Metanephros (tissue), 2 donors: Measurements from ENCODE around the gene CYP4A11. TPM values are rescaled to one million over a fixed set of nuclear protein-coding genes. Genes with fewer than 3 reads are reported as not detected.

Source experiments
- small RNA-seq: library from RNA; depleted of rRNA; stranded (forward); fragments of <200 nt; gene quantifications from one replicate; pipeline ENCODE3, GENCODE V24; 2014; ENCODE audit warnings: low replicate concordance
- total RNA-seq: library from RNA; depleted of rRNA; stranded (reverse); fragments of >200 nt; gene quantifications from one replicate; pipeline ENCODE4 v1.2.3, GENCODE V29; 2014

Gene CYP4A11, protein sequence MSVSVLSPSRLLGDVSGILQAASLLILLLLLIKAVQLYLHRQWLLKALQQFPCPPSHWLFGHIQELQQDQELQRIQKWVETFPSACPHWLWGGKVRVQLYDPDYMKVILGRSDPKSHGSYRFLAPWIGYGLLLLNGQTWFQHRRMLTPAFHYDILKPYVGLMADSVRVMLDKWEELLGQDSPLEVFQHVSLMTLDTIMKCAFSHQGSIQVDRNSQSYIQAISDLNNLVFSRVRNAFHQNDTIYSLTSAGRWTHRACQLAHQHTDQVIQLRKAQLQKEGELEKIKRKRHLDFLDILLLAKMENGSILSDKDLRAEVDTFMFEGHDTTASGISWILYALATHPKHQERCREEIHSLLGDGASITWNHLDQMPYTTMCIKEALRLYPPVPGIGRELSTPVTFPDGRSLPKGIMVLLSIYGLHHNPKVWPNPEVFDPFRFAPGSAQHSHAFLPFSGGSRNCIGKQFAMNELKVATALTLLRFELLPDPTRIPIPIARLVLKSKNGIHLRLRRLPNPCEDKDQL
- 22.1 TPM for total RNA-seq

DNA sequence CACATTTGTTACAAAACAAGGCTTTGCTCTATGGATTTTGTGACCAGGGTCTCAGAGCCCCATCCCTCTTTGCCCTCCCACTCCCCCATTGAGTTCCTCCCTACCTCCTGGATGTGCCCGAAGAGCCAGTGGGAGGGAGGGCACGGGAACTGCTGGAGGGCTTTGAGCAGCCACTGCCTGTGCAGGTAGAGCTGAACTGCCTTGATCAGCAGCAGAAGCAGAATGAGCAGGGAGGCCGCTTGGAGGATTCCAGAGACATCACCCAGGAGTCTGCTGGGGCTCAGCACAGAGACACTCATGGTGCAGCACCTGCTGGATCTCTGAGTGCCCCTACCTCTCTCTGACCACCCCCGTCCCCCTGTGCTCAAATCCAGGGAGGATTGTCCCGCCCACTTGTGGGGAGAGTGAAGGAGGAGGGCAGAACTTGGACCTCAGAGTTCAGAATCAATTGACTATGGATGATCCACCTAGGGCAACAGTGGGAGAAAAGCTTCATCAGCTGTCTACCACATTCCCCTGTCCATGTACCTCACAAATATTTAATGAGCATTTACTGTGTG lies at the start of gene CYP4A11:
TSS of gene CYP4A11 (minus strand) at position 342 of the 560 bp plus-strand sequence. CDS start at position 299, 43 bp downstream.

Small RNA genes lying within 50 kb of the gene (small RNA-seq; reads per million reads assigned to genes)
- not detected for gene CYP4A26P

Other genes starting within 250 kb of the CYP4A11 start
- gene EFCAB14, start 222.4 kb downstream of the CYP4A11 start, total RNA-seq, result 70.7 TPM
- gene CYP4B1, start 142.4 kb downstream of the CYP4A11 start, total RNA-seq, result 4.8 TPM
- gene CYP4X1, start 82.2 kb upstream of the CYP4A11 start, total RNA-seq, result 7.4 TPM
- gene CYP4Z1, start 125.8 kb upstream of the CYP4A11 start, total RNA-seq, result 0.93 TPM
- 0.47 TPM for gene CYP4A22, start 196.0 kb upstream of the CYP4A11 start, total RNA-seq
- 28.4 TPM for gene PDZK1IP1, start 248.6 kb upstream of the CYP4A11 start, total RNA-seq